Measurements from ENCODE around the gene ESPNL. TPM values are rescaled to one million over a fixed set of nuclear protein-coding genes. Genes with fewer than 3 reads are reported as not detected.
A peak's percentile ranks its signal among the peaks of the same experiment; 100 is the strongest.

ESPNL gene
- total RNA-seq, 1 donor from 2014 or later = 0.24 TPM

DNA sequence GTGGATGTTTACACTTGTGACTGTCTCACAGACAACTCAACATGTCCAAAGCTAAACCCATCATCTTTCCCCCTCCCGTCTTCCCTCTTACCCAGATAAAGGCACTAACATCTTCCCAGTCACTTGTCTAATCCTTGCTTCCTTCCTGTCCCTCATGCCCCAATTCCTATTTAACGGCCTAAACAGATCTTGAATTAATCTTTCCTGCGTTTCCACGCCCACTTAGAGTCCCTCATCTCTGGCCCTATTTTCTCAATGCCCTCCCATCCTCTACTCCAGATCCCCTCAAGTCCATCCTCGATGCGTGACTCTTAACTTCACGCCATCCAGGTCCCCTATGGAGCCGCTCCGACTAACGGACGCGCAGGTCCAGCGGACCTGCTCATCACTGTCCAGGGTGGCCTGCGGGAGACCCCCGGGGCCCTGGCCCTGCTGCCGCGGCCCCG, 40.0 kb upstream of the ESPNL start:
- no peak for DNase-seq (ENCODE audit: extremely low spot score, unreplicated experiment)
- TF ChIP-seq, protein P1, sequence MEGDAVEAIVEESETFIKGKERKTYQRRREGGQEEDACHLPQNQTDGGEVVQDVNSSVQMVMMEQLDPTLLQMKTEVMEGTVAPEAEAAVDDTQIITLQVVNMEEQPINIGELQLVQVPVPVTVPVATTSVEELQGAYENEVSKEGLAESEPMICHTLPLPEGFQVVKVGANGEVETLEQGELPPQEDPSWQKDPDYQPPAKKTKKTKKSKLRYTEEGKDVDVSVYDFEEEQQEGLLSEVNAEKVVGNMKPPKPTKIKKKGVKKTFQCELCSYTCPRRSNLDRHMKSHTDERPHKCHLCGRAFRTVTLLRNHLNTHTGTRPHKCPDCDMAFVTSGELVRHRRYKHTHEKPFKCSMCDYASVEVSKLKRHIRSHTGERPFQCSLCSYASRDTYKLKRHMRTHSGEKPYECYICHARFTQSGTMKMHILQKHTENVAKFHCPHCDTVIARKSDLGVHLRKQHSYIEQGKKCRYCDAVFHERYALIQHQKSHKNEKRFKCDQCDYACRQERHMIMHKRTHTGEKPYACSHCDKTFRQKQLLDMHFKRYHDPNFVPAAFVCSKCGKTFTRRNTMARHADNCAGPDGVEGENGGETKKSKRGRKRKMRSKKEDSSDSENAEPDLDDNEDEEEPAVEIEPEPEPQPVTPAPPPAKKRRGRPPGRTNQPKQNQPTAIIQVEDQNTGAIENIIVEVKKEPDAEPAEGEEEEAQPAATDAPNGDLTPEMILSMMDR (conservative IDR thresholded peaks at IDR 0.05) = no peak
- no peaks in the 10 kb centered on the region for H3K9me3 Mint-ChIP-seq
- H3K4me1 Mint-ChIP-seq (ENCODE audit: unreplicated experiment) = peaks cover 36% of the 10 kb centered on the region
- peak overlapping the region; percentile 94 for H3K4me3 Mint-ChIP-seq
- peaks cover 3% of the 10 kb centered on the region for H3K27me3 Mint-ChIP-seq
- H3K36me3 Mint-ChIP-seq = peaks cover 3% of the 10 kb centered on the region
- H3K27ac Mint-ChIP-seq = peak overlapping the region; percentile 83

DNA sequence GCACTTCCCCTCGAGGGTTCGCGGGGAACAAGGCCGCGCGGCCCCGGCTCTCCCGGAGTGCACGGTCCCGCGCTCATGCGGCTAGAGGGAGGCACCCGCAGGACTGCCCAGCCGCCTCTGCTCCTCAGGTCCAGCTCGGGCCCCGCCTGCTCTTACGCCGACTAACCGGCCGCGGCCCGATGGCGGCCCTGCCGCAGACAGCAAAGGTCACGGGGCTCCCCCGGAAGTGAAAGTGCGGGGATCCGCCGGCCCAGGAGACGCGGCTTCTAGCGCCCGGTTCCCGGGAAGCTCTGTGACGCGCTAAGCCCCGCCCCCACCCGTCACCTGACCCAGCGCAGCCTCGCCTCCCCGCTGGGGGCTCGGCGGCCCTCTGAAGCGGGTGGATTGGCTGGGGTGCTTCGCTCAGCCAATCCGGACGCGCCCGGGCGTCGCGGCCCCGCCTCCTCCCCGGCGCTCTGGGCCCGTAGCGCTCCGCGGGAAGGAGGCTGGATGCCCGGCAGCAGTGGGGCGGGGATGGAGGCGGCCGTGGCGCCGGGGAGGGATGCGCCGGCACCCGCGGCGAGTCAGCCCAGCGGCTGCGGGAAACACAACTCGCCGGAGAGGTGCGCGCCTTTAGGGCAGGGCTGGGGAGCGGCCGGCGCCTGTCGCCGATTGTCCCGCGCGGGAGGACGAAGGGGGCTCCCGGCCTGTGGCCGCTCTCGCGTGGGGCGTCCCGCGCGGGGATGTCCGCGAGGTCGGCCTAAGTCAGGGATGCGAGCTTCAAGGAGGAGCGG, 39.4 kb upstream of the ESPNL start, which contains the start of gene SCLY:
TSS of gene SCLY (plus strand) at position 460 of the 773 bp plus-strand sequence. CDS start at position 514, 54 bp downstream.
- TF ChIP-seq, protein P1 (conservative IDR thresholded peaks at IDR 0.05) = no peak
- H3K4me3 Mint-ChIP-seq = peak within 1 kb of the TSS; percentile 94

DNA sequence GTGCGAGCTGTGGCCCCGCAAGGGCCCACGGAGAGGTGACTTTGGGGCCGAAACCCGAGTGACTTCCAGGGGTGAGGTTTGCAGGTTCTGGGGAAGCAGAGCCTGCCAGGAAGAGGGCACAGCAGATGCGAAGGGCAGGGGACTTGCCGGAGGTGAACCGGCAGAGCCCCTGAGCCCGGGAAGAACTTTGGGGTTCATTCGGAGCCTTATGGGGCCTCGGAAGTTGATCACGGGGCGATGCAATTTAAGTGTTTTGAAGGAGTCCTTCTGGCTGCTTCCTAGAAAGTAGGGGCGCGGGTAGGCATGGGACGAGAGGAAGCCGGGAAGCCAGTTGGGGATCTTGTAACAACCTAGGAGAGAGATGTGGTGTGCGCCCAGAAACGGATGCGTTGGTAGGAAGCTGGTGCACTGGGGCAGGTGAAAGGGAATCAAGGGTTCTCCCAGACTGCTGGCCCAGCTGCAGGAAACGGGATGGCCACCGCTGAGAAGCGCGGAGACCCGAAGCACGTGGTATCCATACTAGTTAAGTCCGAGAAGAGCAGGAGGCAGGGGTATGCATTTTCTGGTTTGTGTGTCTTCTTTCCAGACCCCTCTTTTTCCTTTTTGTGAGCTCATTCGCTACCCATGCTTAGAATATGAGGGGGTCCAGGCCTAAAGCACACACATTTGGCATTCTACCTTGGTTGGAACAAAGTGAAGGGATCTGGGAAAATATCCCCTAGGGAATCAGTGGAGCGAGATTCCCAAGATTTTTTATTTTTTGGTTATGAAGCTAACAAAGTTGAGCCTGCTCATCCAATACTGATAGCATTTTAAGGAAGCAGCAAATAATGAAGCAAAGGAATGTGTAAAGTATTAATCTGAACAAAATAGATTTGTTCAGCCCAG, 38.6 kb upstream of the ESPNL start:
- no peaks in the 10 kb centered on the region for H3K9me3 Mint-ChIP-seq
- peaks cover 36% of the 10 kb centered on the region for H3K4me1 Mint-ChIP-seq (ENCODE audit: unreplicated experiment)
- TF ChIP-seq, protein P1 (conservative IDR thresholded peaks at IDR 0.05) = no peak
- peak overlapping the region; percentile 86 for H3K27ac Mint-ChIP-seq
- peaks cover 11% of the 10 kb centered on the region for H3K36me3 Mint-ChIP-seq
- peaks cover 3% of the 10 kb centered on the region for H3K27me3 Mint-ChIP-seq
- DNase-seq (ENCODE audit: extremely low spot score, unreplicated experiment) = no peak
- peak overlapping the region; percentile 94 for H3K4me3 Mint-ChIP-seq

More for the DNA sequence above, 39.4 kb upstream of the ESPNL start, which contains the start of gene SCLY:
- Mint-ChIP-seq H3K9me3 (no peaks in the 10 kb centered on the region), H3K27ac (peak within 1 kb of the TSS; percentile 86), H3K4me1 (ENCODE audit: unreplicated experiment) (peaks cover 36% of the 10 kb centered on the region), H3K27me3 (peaks cover 3% of the 10 kb centered on the region), H3K36me3 (peaks cover 5% of the 10 kb centered on the region)
- peak; percentile 94 for DNase-seq (ENCODE audit: extremely low spot score, unreplicated experiment)

DNA sequence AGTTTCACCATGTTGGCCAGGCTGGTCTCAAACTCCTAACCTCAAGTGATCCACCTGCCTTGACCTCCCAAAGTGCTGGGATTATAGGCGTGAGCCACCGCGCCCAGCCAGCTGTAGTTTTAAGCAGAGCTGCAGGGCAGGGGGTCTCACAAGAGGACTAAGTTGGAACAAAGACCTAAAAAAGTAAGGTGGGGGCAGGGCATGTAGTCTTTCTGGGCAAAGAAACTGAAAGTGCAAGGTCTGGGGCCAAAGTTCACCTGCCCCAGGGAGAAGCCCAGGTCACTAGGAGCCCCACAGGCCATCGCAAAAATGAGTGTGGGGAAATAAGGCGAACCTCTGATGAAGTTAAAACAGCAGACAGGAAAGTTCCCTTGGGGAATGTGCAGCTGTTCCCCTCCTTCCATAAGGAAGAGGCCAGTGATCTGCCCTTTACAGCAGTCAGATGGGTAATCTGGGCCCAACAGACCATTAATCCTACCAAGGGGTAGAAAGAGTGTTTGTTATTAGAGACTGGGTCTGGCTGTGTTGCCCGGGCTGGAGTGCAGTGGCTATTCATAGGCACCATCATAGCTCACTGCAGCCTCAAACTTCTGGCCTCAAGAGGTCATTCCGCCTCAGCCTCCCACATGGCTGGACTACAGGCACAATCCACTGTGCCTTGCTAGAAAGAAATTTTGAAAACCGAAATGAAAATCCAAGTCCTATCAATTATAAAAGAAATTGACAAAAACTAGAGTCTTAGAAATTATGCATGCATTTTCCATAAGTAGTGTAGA, 36.5 kb upstream of the ESPNL start:
- H3K4me3 Mint-ChIP-seq = peak overlapping the region; percentile 72
- H3K27me3 Mint-ChIP-seq = no peaks in the 10 kb centered on the region
- TF ChIP-seq, protein P1 (conservative IDR thresholded peaks at IDR 0.05) = no peak
- peaks cover 36% of the 10 kb centered on the region for H3K4me1 Mint-ChIP-seq (ENCODE audit: unreplicated experiment)
- peak overlapping the region; percentile 41 for H3K27ac Mint-ChIP-seq
- H3K36me3 Mint-ChIP-seq = peaks cover 23% of the 10 kb centered on the region
- no peak for DNase-seq (ENCODE audit: extremely low spot score, unreplicated experiment)
- no peaks in the 10 kb centered on the region for H3K9me3 Mint-ChIP-seq

DNA sequence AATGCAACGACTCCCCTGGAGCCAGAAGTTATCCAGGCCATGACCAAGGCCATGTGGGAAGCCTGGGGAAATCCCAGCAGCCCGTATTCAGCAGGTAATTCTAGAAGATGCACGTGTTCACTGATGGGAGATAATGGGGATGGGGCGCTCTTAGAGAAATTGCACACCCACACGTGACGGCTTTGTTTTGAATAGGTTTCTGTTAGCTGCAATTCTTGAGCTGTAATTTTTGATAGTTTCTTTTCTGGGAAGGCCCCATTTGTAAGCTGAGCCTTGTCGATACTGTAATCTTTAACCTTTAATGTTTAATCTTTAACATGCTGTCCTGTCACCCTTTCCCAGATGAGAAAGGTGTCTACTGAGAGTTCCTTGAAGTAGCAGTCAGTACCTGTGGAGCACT, 35.8 kb upstream of the ESPNL start:
- TF ChIP-seq, protein P1 (conservative IDR thresholded peaks at IDR 0.05) = no peak
- Mint-ChIP-seq H3K27ac (no peak overlapping the region), H3K4me3 (peak overlapping the region; percentile 29), H3K27me3 (no peaks in the 10 kb centered on the region), H3K4me1 (ENCODE audit: unreplicated experiment) (peaks cover 33% of the 10 kb centered on the region), H3K9me3 (no peaks in the 10 kb centered on the region), H3K36me3 (peaks cover 26% of the 10 kb centered on the region)
- DNase-seq (ENCODE audit: extremely low spot score, unreplicated experiment) = no peak

Data from type B pancreatic cell (in vitro differentiated cells).